C4-2B (cell line): ENCODE results near the gene GYS2.
"Not testable (repeated sequence)": the region's sequence is repeated elsewhere in the genome, so short reads cannot be mapped to it uniquely, and the experiment has no call there.

Experiments
- H3K27ac ChIP-seq: fragments of 450-650 bp; 2 replicates; pipeline ENCODE4 v1.5.1; 2017
- ZFX ChIP-seq: fragments of 450-650 bp; IDR thresholded peaks from 2 replicates; pipeline ENCODE4 v1.6.1; 2017
- TF ChIP-seq, protein P1 (sequence below): fragments of 450-650 bp; conservative IDR thresholded peaks from 2 replicates; pipeline ENCODE4 v1.5.1; 2017; ENCODE audit warnings: mild to moderate bottlenecking

Gene GYS2

DNA sequence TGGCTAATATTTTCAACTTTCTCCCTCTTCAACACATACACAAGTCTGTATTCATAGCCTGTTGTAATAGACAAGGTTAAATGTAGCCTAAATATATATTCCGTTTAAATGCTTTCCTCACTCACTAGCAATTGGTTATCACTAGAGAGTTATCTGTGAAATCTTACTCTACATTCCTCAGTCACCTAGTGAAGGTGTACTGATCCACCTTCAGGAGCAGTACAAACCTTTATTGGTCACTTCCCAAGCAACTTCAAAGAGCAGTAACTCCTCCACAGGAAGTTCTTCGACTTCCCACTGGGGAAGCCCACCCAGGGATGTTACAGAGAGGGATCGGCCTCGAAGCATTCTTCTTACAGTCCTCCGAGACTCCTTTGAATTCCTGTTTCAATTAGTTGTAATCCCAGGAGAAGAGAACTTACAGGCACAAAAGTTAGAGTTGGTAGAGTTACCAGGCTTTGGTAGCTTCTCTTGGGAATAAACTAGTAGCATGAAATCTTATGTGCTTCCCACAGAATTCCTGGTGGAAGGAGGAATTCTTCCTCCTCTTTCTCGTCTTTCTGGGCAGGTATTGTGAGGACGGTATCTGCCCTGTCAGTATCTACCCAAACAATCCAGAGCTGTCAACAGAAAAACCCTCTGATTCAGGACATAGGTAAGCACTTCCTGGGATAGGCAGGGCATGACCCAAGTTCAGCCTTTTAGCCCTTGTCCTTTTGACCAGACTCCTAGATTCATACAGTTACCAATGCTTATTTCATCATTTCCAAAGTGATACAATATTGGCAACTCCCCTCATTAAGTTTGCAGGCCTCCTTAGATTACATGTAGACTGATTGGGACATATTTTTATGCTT is at the start of gene GYS2:
Gene GYS2 (minus strand): TSS at position 603 of the 857 bp plus-strand sequence. CDS start 255 bp downstream, at position 348.
- no peak within 1 kb of the TSS for H3K27ac ChIP-seq
- no peak for TF ChIP-seq ZFX
- TF ChIP-seq, protein P1, sequence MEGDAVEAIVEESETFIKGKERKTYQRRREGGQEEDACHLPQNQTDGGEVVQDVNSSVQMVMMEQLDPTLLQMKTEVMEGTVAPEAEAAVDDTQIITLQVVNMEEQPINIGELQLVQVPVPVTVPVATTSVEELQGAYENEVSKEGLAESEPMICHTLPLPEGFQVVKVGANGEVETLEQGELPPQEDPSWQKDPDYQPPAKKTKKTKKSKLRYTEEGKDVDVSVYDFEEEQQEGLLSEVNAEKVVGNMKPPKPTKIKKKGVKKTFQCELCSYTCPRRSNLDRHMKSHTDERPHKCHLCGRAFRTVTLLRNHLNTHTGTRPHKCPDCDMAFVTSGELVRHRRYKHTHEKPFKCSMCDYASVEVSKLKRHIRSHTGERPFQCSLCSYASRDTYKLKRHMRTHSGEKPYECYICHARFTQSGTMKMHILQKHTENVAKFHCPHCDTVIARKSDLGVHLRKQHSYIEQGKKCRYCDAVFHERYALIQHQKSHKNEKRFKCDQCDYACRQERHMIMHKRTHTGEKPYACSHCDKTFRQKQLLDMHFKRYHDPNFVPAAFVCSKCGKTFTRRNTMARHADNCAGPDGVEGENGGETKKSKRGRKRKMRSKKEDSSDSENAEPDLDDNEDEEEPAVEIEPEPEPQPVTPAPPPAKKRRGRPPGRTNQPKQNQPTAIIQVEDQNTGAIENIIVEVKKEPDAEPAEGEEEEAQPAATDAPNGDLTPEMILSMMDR: no peak

DNA sequence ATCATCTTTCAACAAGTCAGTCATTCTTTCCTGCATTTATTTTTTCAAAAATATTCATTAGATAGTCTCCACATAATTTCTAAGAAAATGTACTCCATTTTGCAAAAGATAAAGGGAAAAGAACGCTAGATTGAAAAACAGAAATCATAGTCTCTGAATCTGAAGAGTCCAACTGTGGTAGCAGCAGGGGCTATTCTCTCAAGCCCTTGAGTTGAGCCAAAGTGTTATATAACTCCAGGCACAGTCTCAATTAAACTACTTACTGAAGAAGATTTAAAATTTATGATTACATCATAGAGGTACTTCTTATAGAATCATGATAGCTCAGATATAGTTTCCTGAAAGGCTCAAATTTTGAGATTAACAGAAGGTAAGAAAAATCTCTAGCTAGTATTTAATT is 47.2 kb upstream of the GYS2 start:
- no peak overlapping the region for H3K27ac ChIP-seq
- TF ChIP-seq, protein P1: no peak
- no peak for TF ChIP-seq ZFX

DNA sequence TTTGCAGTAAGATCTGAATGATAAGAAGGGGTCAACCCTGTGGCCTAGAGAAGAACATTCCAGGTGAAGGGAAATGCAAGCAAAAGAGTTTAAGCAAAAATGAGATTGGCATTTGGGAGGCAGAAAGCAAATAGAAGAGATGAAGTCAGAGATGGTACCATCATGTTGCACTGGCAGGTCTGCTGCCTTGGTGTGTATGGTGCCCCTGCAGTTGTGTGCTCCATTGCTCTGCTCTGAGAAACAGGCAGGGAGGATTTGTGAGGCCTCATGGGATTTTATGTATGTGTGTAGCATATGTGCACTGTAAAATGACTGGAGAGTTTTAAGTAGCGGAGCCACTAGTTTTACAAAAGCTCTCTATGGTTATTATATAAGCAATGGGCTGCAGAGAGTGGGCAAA is 46.4 kb upstream of the GYS2 start:
- TF ChIP-seq ZFX: no peak
- no peak overlapping the region for H3K27ac ChIP-seq

DNA sequence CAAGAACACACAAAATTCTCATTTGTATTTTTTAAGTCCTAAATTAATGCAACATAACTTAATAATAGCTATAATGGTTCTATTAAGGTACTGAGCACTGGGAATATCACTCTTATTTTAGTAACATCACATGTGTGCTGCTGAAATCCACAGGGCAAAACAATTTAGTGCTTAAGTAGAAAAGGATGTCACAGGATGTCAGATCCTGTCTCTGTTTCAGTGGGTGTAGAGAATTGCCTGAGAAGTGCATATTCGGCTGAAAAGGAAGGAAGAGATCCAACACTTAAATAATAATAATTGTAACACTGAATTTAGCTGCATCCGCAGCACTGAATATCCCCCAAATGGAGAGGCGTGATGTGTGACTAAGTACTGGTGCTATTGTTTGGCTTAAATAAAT is 44.4 kb upstream of the GYS2 start:
- H3K27ac ChIP-seq: no peak overlapping the region

DNA sequence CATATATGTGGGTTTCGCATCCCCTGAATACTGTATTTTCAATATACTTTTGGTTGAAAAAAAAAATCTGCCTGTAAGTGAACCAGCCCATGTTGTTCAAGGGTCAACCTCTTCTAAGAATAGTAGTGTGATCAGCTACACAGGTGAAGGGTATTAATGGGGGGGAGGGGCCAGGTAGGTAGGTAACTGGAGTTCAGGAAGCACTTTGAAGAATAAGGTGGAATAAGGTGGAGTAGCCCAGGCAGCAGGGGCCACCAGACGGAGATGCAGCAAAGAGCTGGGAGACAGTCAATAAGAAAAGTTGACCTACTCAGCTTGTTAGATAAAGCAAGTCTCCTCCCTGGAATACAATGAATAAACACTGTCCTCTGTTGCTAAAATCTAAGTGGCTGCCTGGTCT is 43.7 kb upstream of the GYS2 start:
- no peak for TF ChIP-seq ZFX
- TF ChIP-seq, protein P1: no peak
- no peak overlapping the region for H3K27ac ChIP-seq

More for the DNA sequence above, 44.4 kb upstream of the GYS2 start:
- TF ChIP-seq, protein P1: no peak
- TF ChIP-seq ZFX: no peak

DNA sequence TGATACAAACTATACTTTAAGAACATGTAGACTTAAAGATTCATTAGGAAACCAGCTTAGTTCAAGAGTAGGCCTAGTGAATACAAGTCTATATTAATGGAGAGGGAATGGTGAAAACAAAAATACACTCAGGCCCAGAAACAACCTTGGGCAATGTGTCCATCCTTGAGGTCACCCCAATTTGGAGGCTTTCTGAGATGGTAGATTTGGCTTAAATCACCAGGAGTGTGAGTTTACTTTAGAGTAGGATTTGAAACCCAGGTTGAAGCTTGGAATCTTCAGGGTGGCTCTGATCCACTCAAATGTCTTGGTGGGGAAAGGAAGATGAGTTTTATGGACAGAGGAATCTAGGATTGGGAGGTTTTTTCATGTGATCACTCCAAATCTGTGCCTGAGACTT is 42.5 kb upstream of the GYS2 start:
- H3K27ac ChIP-seq: no peak overlapping the region
- no peak for TF ChIP-seq ZFX
- TF ChIP-seq, protein P1: no peak

DNA sequence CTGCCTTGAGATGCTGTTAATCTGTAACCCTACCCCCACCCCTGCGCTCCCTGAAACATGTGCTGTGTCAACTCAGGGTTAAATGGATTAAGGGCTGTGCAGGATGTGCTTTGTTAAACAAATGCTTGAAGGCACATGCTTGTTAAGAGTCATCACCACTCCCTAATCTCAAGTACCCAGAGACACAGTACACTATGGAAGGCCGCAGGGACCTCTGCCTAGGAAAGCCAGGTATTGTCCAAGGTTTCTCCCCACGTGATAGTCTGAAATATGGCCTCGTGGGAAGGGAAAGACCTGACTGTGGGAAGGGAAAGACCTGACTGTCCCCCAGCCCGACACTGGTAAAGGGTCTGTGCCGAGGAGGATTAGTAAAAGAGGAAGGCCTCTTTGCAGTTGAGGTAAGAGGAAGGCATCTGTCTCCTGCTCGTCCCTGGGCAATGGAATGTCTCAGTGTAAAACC is 40.4 kb upstream of the GYS2 start:
- not testable (repeated sequence) for H3K27ac ChIP-seq

DNA sequence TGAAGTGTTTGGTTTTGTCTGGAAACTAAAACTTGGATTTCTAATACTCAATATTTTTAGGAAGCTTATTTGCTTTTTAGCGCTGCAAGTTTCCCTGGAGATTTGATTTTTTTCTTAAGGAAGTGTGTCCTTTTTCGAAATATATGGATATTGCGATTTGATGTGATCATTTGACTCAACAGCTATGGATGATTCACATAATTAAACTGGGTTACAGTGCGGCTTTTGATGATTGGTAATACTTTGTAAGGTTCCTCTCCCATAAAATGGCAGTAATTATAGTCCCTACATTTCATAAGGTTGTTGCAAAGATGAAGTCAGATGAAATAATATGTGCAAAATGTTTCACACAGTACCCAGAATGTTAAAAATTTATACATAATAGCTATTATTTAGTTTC is 39.9 kb upstream of the GYS2 start:
- H3K27ac ChIP-seq: no peak overlapping the region
- no peak for TF ChIP-seq ZFX
- TF ChIP-seq, protein P1: no peak
